ENCODE results near the gene MRTFA.
"Not testable (repeated sequence)": the region's sequence is repeated elsewhere in the genome, so short reads cannot be mapped to it uniquely, and the experiment has no call there.

Gene MRTFA

DNA sequence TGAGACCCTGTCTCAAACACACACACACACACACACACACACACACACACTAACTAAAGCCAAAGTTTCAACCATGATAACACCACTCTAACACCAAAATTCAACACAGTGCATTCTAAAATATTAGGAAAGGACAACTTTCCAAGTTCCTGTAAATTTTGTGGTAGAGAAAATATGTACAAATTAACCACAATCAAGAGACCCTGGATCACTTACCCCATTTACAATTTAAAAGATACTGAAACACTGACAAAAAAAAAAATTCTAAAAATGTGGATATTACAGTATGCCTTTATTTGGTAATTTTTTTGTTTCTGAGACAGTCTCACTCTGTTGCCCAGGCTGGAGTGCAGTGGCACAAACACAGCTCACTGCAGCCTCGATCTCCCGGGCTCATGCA, 9.7 kb downstream of the MRTFA start:
- H3K27ac ChIP-seq (ENCODE audit: low read depth, low read length): no peak overlapping the region

DNA sequence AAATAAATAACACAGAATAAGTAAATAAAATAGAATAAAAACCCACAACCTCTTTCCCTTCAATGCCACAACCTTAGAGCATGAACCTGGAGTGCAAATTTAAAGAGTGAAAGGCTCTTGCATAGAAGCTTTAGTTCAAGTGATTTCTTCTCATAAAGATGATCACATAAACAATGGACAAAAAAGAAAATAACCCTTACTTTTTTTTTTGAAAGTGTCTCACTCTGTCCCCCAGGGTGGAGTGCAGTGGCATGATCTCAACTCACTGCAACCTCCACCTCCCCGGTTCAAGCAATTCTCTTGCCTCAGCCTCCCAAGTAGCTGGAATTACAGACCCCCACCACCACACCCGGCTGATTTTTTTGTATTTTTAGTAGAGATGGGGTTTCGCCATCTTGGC, 10.7 kb downstream of the MRTFA start:
- H3K4me1 ChIP-seq (ENCODE audit: control insufficient read depth, insufficient read depth, low read length, unreplicated experiment); H3K27me3 ChIP-seq (ENCODE audit: insufficient read depth, low read length); H3K36me3 ChIP-seq (ENCODE audit: insufficient read depth, low read length); H3K4me3 ChIP-seq (ENCODE audit: low read depth, low read length); H3K27ac ChIP-seq (ENCODE audit: low read depth, low read length); H2AFZ ChIP-seq (ENCODE audit: low read length, unreplicated experiment): not testable (repeated sequence)
- peaks cover 51% of the 10 kb centered on the region for H3K79me2 ChIP-seq (ENCODE audit: control insufficient read depth, insufficient read depth, low read length, unreplicated experiment)

More for the DNA sequence above, 9.7 kb downstream of the MRTFA start:
- Histone ChIP-seq H3K4me3 (ENCODE audit: low read depth, low read length) (no peak overlapping the region), H2AFZ (ENCODE audit: low read length, unreplicated experiment) (no peak overlapping the region), H3K36me3 (ENCODE audit: insufficient read depth, low read length) (no peaks in the 10 kb centered on the region), H3K27me3 (ENCODE audit: insufficient read depth, low read length) (no peaks in the 10 kb centered on the region), H3K4me1 (ENCODE audit: control insufficient read depth, insufficient read depth, low read length, unreplicated experiment) (peaks cover 4% of the 10 kb centered on the region), H3K79me2 (ENCODE audit: control insufficient read depth, insufficient read depth, low read length, unreplicated experiment) (peaks cover 61% of the 10 kb centered on the region)

DNA sequence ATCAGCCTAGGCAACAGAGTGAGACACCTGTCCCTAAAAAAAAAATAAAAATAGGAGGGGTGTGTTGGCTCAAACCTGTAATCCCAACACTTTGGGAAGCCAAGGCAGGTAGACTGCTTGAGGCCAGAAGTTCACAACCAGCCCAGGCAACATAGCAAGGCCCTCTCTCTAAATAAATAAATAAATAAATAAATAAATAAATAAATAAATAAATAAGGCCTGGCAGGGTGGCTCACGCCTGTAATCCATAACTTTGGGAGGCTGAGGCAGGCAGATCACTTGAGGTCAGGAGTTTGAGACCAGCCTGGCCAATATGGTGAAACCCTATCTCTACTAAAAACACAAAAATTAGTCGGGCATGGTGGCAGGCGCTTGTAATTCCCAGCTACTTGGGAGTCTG, 11.2 kb downstream of the MRTFA start:
- H3K27me3 ChIP-seq (ENCODE audit: insufficient read depth, low read length); H3K4me3 ChIP-seq (ENCODE audit: low read depth, low read length); H2AFZ ChIP-seq (ENCODE audit: low read length, unreplicated experiment); H3K27ac ChIP-seq (ENCODE audit: low read depth, low read length); H3K36me3 ChIP-seq (ENCODE audit: insufficient read depth, low read length); H3K4me1 ChIP-seq (ENCODE audit: control insufficient read depth, insufficient read depth, low read length, unreplicated experiment): not testable (repeated sequence)
- H3K79me2 ChIP-seq (ENCODE audit: control insufficient read depth, insufficient read depth, low read length, unreplicated experiment): peaks cover 46% of the 10 kb centered on the region

DNA sequence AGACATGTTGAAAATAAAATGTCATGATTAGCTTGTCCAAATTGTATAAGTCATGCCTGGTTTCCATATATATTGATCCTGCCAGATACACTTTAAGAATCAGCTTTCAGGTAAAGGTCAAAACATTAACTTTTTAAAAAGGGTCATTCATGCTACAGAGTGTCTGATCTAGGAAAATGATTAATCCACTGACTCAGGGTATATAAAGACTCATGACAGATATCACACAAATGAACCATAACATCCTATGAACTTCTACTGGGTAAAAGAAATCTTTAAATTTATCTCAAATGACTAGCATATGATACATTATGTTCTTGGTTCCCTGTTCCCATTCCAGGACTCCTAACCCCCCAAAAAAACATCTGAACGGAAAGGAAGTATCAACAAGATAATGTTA, 11.7 kb downstream of the MRTFA start:
- H3K4me3 ChIP-seq (ENCODE audit: low read depth, low read length): no peak overlapping the region
- H3K36me3 ChIP-seq (ENCODE audit: insufficient read depth, low read length): no peaks in the 10 kb centered on the region
- no peaks in the 10 kb centered on the region for H3K27me3 ChIP-seq (ENCODE audit: insufficient read depth, low read length)
- H3K27ac ChIP-seq (ENCODE audit: low read depth, low read length): no peak overlapping the region
- no peak overlapping the region for H2AFZ ChIP-seq (ENCODE audit: low read length, unreplicated experiment)
- H3K4me1 ChIP-seq (ENCODE audit: control insufficient read depth, insufficient read depth, low read length, unreplicated experiment): peaks cover 4% of the 10 kb centered on the region
- peaks cover 43% of the 10 kb centered on the region for H3K79me2 ChIP-seq (ENCODE audit: control insufficient read depth, insufficient read depth, low read length, unreplicated experiment)

DNA sequence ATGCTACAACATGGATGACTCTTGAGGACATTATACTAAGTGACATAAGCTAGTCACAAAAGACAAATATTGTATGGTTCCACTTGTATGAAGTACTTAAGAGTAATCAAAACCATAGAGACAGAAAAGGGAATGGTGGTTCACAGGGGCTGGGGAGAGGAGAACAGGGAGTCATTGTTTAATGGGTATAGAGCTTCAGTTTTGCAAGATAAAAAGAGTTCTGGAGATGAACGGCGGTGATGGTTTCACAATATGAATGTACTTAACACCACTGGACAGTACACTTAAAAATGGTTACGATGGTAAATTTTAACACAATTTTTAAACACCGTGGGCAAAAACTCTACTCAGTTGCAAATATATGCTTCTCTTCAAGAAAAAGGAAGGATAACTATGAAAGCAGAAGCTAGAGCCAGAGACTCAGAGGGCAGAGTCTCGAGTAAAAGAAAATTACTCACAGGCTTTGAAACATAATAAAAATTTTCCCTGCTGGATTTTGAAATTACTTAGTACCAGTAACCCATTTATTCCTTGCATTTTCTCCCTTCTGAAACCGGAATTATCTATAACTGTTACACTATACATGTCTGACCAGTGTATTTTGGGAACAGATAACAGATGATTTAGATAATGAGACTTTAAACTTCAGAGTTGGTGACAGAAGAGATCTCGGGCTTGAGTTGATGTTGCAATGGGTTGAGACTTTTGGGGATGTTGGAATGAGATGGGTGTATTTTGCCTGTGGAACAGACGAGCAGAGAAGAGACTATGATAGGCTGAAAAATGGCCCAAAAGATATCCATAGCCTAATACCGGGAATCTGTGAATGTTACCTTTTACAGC, 15.0 kb downstream of the MRTFA start:
- Histone ChIP-seq H3K4me3 (ENCODE audit: low read depth, low read length) (no peak overlapping the region), H3K4me1 (ENCODE audit: control insufficient read depth, insufficient read depth, low read length, unreplicated experiment) (no peaks in the 10 kb centered on the region), H3K36me3 (ENCODE audit: insufficient read depth, low read length) (no peaks in the 10 kb centered on the region), H2AFZ (ENCODE audit: low read length, unreplicated experiment) (no peak overlapping the region), H3K27me3 (ENCODE audit: insufficient read depth, low read length) (no peaks in the 10 kb centered on the region), H3K79me2 (ENCODE audit: control insufficient read depth, insufficient read depth, low read length, unreplicated experiment) (peaks cover 22% of the 10 kb centered on the region), H3K27ac (ENCODE audit: low read depth, low read length) (no peak overlapping the region)

DNA sequence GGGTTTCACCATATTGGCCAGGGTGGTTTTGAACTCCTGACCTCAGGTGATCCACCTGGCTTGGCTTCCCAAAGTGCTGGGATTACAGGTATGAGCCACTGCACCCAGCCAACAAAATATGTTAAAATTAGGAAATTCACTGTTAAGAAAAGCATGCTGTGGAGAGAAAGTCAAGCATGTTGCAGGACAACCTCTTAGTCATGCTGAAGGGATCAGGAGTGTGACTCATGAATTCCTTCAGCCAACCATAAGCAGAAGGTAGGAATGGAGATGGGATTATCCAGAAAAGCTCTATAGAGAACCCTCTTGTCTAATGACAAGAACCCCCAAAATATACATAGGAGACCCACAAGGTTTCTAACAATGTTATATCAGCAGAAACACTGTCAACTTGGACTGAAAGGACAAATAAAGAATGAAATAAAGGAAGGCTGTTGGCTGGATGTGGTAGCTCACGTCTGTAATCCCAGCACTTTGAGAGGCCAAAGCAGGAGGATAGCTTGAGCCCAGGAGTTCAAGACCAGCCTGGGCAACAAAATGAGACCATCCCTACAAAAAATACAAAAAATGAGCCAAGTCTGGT, 16.0 kb downstream of the MRTFA start:
- H2AFZ ChIP-seq (ENCODE audit: low read length, unreplicated experiment): no peak overlapping the region
- no peaks in the 10 kb centered on the region for H3K36me3 ChIP-seq (ENCODE audit: insufficient read depth, low read length)
- H3K4me1 ChIP-seq (ENCODE audit: control insufficient read depth, insufficient read depth, low read length, unreplicated experiment): no peaks in the 10 kb centered on the region
- H3K27ac ChIP-seq (ENCODE audit: low read depth, low read length): no peak overlapping the region
- peaks cover 23% of the 10 kb centered on the region for H3K79me2 ChIP-seq (ENCODE audit: control insufficient read depth, insufficient read depth, low read length, unreplicated experiment)
- no peak overlapping the region for H3K4me3 ChIP-seq (ENCODE audit: low read depth, low read length)
- no peaks in the 10 kb centered on the region for H3K27me3 ChIP-seq (ENCODE audit: insufficient read depth, low read length)

DNA sequence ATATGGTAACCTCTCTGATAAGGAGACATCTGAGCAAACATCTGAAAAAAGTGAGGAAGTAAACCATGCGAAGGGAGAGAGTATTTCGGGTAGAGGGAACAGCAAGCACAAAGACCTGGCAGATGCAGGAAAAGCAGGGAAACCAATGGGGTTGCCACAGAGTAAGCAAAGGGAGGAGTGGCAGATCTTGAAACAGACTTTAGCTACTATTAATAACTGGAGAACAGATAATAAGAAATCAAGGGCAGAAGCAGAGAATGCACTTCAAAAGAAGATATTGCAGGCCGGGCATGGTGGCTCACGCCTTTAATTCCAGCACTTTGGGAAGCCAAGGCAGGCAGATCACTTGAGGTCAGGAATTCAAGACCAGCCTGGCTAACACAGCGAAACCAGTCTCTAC, 18.1 kb downstream of the MRTFA start:
- Histone ChIP-seq H3K4me3 (ENCODE audit: low read depth, low read length) (no peak overlapping the region), H3K79me2 (ENCODE audit: control insufficient read depth, insufficient read depth, low read length, unreplicated experiment) (peaks cover 16% of the 10 kb centered on the region)

DNA sequence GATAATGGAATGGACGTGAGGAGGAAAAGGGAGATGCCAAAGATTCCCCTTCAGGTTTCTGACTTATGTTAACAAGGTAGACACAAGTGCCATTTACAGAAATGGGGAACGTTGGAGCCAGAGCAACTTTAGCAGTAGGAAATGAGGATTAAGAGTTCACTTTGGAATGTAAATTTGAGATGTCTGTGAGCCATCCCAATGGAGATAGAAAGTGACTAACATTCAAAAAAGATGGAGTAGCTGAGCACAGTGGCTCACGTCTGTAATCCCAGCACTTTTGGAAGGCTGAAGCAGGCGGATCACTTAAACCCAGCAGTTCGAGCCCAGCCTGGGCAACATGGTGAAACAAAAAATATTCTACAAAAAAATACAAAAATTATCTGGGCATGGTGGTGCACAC, 19.9 kb downstream of the MRTFA start:
- no peaks in the 10 kb centered on the region for H3K27me3 ChIP-seq (ENCODE audit: insufficient read depth, low read length)
- H3K4me1 ChIP-seq (ENCODE audit: control insufficient read depth, insufficient read depth, low read length, unreplicated experiment): peaks cover 14% of the 10 kb centered on the region
- H3K36me3 ChIP-seq (ENCODE audit: insufficient read depth, low read length): no peaks in the 10 kb centered on the region
- H2AFZ ChIP-seq (ENCODE audit: low read length, unreplicated experiment): no peak overlapping the region
- no peak overlapping the region for H3K27ac ChIP-seq (ENCODE audit: low read depth, low read length)
- no peak overlapping the region for H3K4me3 ChIP-seq (ENCODE audit: low read depth, low read length)
- peaks cover 30% of the 10 kb centered on the region for H3K79me2 ChIP-seq (ENCODE audit: control insufficient read depth, insufficient read depth, low read length, unreplicated experiment)

More for the DNA sequence above, 18.1 kb downstream of the MRTFA start:
- H3K27ac ChIP-seq (ENCODE audit: low read depth, low read length): no peak overlapping the region
- H3K27me3 ChIP-seq (ENCODE audit: insufficient read depth, low read length): no peaks in the 10 kb centered on the region
- H3K4me1 ChIP-seq (ENCODE audit: control insufficient read depth, insufficient read depth, low read length, unreplicated experiment): no peaks in the 10 kb centered on the region
- H2AFZ ChIP-seq (ENCODE audit: low read length, unreplicated experiment): no peak overlapping the region
- H3K36me3 ChIP-seq (ENCODE audit: insufficient read depth, low read length): no peaks in the 10 kb centered on the region

DNA sequence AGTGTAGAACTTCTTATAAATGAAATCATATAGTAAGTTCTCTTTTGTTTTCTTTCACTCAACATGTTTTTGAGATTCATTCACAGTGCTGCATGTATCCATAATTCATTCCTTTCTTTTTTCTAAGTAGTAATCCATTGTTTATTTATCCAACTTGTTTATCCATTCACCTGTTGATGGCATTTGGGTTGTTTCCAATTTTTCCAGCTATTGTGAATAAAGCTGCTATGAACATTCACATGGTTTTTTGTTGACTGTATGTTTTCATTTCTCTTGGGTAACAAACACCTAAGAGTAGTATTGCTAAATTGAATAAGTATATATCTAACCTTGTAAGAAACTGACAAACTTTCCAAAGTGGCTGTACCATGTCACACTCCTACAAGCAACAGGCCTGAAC, 23.5 kb downstream of the MRTFA start:
- Histone ChIP-seq H3K4me1 (ENCODE audit: control insufficient read depth, insufficient read depth, low read length, unreplicated experiment) (peaks cover 19% of the 10 kb centered on the region), H3K4me3 (ENCODE audit: low read depth, low read length) (no peak overlapping the region), H3K79me2 (ENCODE audit: control insufficient read depth, insufficient read depth, low read length, unreplicated experiment) (peaks cover 51% of the 10 kb centered on the region), H3K27me3 (ENCODE audit: insufficient read depth, low read length) (no peaks in the 10 kb centered on the region), H3K36me3 (ENCODE audit: insufficient read depth, low read length) (no peaks in the 10 kb centered on the region), H2AFZ (ENCODE audit: low read length, unreplicated experiment) (no peak overlapping the region), H3K27ac (ENCODE audit: low read depth, low read length) (no peak overlapping the region)

DNA sequence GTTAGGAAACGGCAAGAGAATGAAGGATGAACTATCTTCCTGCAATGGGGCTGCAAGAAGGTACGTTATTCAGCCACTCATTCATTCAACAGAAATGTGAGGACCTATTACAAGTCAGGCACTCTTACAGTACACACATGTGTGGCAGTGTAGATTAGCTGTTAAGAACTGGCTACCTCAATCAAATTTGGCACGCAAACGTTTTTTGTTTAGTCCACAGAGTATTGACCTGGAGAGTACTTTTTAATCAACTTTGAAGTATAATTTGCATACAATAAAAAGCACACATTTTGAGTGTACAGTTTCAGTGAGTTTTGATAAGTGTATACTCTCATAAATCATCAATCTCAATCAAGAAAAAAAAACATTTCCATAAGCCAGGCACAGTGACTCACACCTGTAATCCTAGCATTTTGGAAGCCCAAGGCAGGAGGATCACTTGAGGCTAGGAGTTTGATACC, 24.2 kb downstream of the MRTFA start:
- peaks cover 52% of the 10 kb centered on the region for H3K79me2 ChIP-seq (ENCODE audit: control insufficient read depth, insufficient read depth, low read length, unreplicated experiment)

DNA sequence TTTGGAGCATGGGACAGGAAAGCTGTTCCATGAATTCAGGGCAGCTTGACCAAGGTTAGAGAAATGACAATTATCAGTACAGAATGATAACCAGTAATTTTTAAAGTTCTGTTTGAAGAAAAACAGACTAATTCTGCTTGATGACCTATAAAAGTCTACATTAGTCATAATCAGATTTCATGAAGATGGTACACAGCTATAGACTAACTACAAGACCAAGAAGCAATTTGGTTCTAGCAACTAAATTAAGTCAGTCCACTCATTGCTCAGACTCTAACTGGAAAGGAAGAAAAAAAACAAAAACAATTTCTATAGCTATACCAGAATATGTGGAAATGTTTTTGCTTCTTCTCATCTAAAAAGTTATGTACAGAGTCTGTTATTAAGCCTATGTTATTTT, 24.9 kb downstream of the MRTFA start:
- Histone ChIP-seq H3K27me3 (ENCODE audit: insufficient read depth, low read length) (no peaks in the 10 kb centered on the region), H2AFZ (ENCODE audit: low read length, unreplicated experiment) (no peak overlapping the region), H3K4me3 (ENCODE audit: low read depth, low read length) (no peak overlapping the region), H3K4me1 (ENCODE audit: control insufficient read depth, insufficient read depth, low read length, unreplicated experiment) (peaks cover 19% of the 10 kb centered on the region), H3K27ac (ENCODE audit: low read depth, low read length) (no peak overlapping the region), H3K79me2 (ENCODE audit: control insufficient read depth, insufficient read depth, low read length, unreplicated experiment) (peaks cover 58% of the 10 kb centered on the region), H3K36me3 (ENCODE audit: insufficient read depth, low read length) (no peaks in the 10 kb centered on the region)

More for the DNA sequence above, 24.2 kb downstream of the MRTFA start:
- no peaks in the 10 kb centered on the region for H3K36me3 ChIP-seq (ENCODE audit: insufficient read depth, low read length)
- H2AFZ ChIP-seq (ENCODE audit: low read length, unreplicated experiment): no peak overlapping the region
- H3K27ac ChIP-seq (ENCODE audit: low read depth, low read length): no peak overlapping the region
- H3K4me3 ChIP-seq (ENCODE audit: low read depth, low read length): no peak overlapping the region
- H3K27me3 ChIP-seq (ENCODE audit: insufficient read depth, low read length): no peaks in the 10 kb centered on the region
- peaks cover 19% of the 10 kb centered on the region for H3K4me1 ChIP-seq (ENCODE audit: control insufficient read depth, insufficient read depth, low read length, unreplicated experiment)

All from ACC112 (cell line).